Lower leg skin (tissue), 3 donors: ENCODE data around the gene TEPSIN.

Experiments
- POLR2A ChIP-seq, 2 donors: fragments of 450-650 bp; IDR thresholded peaks; one replicate each; pipeline ENCODE4 v1.6.1; 2016 to 2017; ENCODE audit warnings: antibody characterized with exemption in 2 of 2, mild to moderate bottlenecking in 1 of 2, moderate library complexity in 1 of 2
- TF ChIP-seq, protein P1 (sequence below), 3 donors: fragments of 450-650 bp; IDR thresholded peaks; one replicate each; pipeline ENCODE4 v1.5.1; 2016; ENCODE audit warnings: antibody characterized with exemption in 3 of 3, mild to moderate bottlenecking in 3 of 3, moderate library complexity in 2 of 3

- TF ChIP-seq, protein P1, sequence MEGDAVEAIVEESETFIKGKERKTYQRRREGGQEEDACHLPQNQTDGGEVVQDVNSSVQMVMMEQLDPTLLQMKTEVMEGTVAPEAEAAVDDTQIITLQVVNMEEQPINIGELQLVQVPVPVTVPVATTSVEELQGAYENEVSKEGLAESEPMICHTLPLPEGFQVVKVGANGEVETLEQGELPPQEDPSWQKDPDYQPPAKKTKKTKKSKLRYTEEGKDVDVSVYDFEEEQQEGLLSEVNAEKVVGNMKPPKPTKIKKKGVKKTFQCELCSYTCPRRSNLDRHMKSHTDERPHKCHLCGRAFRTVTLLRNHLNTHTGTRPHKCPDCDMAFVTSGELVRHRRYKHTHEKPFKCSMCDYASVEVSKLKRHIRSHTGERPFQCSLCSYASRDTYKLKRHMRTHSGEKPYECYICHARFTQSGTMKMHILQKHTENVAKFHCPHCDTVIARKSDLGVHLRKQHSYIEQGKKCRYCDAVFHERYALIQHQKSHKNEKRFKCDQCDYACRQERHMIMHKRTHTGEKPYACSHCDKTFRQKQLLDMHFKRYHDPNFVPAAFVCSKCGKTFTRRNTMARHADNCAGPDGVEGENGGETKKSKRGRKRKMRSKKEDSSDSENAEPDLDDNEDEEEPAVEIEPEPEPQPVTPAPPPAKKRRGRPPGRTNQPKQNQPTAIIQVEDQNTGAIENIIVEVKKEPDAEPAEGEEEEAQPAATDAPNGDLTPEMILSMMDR (IDR thresholded peaks at IDR 0.05): no peak
- TF ChIP-seq POLR2A (IDR thresholded peaks at IDR 0.05): no peak
Measured at GRCh38 chr17:81189016-81189415, 49.8 kb downstream of the TEPSIN start.
